Measurements from ENCODE around the gene CD7. TPM values are rescaled to one million over a fixed set of nuclear protein-coding genes. Genes with fewer than 3 reads are reported as not detected.

The CD7 gene
- total and polyA plus RNA-seq, 2 donors (not counting 3 experiments of a cell fraction or from before 2014, with no cell fraction given), result not detected

DNA sequence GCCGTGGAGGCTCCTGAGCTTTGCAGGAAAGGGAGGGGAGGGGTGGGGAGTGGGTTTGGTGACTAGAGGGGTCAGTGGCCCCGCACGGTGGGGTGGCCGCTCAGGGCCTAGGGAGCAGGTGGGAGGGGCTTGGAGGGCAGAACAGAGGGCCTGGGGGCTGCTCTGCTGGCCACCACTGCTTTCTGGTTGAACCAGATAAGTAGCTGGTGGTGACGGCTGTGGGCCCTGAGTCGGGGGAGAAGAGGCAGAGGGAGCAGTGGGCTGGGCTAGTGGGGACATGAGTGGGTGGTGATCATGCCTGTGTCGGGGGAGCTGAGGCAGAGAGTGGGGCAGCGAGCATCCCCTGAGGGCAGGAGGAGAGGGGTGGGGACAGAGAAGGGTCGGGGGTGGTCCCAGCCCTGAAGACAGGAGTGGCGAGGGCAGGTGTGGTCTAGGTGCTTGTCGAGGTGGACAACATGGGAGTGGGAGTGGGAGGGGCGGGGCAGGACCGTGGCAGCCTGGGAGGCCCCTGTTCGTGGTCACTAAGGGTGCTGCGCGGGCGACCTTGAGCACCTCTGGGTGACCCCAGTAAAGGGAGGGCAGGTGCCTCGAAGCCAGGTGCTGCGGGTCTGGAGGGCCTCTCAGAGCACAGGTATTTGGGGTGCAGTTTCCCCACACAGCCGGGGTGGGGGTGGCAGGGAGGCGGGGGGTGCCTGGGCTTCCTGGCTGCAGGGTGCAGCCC, 6.3 kb upstream of the CD7 start:
- no peaks in the 10 kb centered on the region for H3K27me3 ChIP-seq (ENCODE audit: control insufficient read depth in 2 of 2, insufficient read depth in 2 of 2, low read length in 2 of 2)
- H3K9me1 ChIP-seq (replicated peaks; ENCODE audit: control insufficient read depth, extremely low read depth, insufficient read depth, low read length), result no peaks in the 10 kb centered on the region
- no peaks in the 10 kb centered on the region for H4K20me1 ChIP-seq (replicated peaks; ENCODE audit: control insufficient read depth, extremely low read depth, insufficient read depth, low read length)
- FAIRE-seq (no peak), DNase-seq (ENCODE audit: low read depth, low spot score) (no peak)
- intact Hi-C loops (cut with micrococcal nuclease) (no loop called here), dilution Hi-C loops (cut with MboI; ENCODE audit: extremely low pct_ligation_motif_present, low sequenced_read_pairs) (no loop called here)
- no peak for TF ChIP-seq MYC (IDR thresholded peaks at IDR 0.05; ENCODE audit: low read depth, low read length)
- no peak for TF ChIP-seq GATA2 (IDR thresholded peaks at IDR 0.05; ENCODE audit: insufficient read depth, insufficient read length, low read depth, low read length)
- TF ChIP-seq EZH2 (IDR thresholded peaks at IDR 0.05; ENCODE audit: borderline replicate concordance, low read depth, low read length, severe bottlenecking), result no peak
- no peak for TF ChIP-seq POLR2AphosphoS5 (IDR thresholded peaks at IDR 0.05; ENCODE audit: insufficient read depth, low read depth, low read length)
- no peak overlapping the region for H3K9ac ChIP-seq (replicated peaks; ENCODE audit: extremely low read depth, insufficient read depth, low read length)
- H3K36me3 ChIP-seq (ENCODE audit: control insufficient read depth in 2 of 2, extremely low read depth in 1 of 2, insufficient read depth in 2 of 2, low read length in 2 of 2), result no peaks in the 10 kb centered on the region
- H3K4me2 ChIP-seq (ENCODE audit: insufficient read depth, low read length), result no peak overlapping the region
- no peak overlapping the region for H3K4me3 ChIP-seq (replicated peaks in 1 of 3; ENCODE audit: insufficient read depth in 1 of 3, low read depth in 1 of 3, low read length in 3 of 3)
- CTCF ChIA-PET, result interaction anchor here (1.1 to 2.5 kb wide), 3 partner anchors 15 to 87 kb away, joined by 3 to 26 read pairs (median 4); no protein-coding TSS in a partner anchor
- no TSS peak for BruUV-seq (replicated peaks)
- no peaks in the 10 kb centered on the region for H3K9me3 ChIP-seq (replicated peaks; ENCODE audit: control insufficient read depth, insufficient read depth, low read length)
- H3K27ac ChIP-seq (ENCODE audit: insufficient read depth, low read depth, low read length), result no peak overlapping the region
- POLR2A ChIA-PET, result no interaction called here
- no peaks in the 10 kb centered on the region for H3K79me2 ChIP-seq (ENCODE audit: control insufficient read depth, insufficient read depth, low read length)
- no peaks in the 10 kb centered on the region for H3K4me1 ChIP-seq (ENCODE audit: control insufficient read depth, extremely low read depth, insufficient read depth, low read length)
- no peak overlapping the region for H2AFZ ChIP-seq (ENCODE audit: low read depth, low read length)

DNA sequence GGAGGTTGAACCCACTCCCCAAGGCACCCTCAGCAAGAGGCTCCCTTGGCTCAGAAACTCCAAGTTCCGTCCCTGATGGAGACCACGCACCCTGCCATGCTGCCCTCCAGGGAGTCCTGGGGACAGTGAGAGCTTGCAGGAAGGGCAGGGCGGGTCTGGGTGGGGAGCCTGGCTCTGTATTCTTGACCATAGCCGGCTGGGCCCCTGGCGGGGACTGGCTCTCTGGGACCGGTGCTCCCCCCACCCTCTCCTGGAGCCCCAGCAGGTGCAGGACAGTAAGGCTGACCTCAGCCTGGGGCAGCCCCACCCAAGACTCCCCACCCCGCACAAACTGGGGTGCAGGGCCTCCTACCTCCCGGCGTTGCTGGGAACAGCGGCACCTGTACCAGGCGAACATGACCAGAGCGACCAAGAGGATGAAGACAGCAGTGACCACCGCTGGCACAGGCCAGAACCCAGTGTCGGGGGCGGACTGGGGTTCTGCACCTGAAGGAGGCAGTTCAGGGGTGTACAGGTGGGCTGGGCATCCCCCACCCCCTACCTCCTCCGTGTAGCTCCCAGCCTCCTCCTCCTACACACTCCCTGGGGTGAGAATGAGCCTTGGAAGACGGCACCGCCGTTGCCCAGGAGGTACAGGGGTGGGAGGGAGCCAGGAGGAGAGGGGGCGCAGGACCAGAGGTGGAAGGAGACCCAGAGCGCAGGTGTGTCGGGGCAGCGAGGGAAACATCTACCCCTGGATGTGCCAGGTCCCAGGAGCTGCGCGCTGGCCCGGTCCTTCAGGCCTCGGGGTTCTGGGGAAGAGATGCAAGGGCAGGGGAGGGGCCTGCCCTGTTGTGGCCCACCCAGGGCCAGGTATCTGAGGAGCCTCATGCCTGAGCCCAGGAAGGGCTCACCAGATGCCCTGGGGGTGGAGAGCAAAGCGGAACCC, 5.4 kb upstream of the CD7 start:
- no peaks in the 10 kb centered on the region for H3K79me2 ChIP-seq (ENCODE audit: control insufficient read depth, insufficient read depth, low read length)
- dilution Hi-C loops (cut with MboI; ENCODE audit: extremely low pct_ligation_motif_present, low sequenced_read_pairs), result no loop called here
- no TSS peak for BruUV-seq (replicated peaks)
- H2AFZ ChIP-seq (ENCODE audit: low read depth, low read length), result no peak overlapping the region
- no peak overlapping the region for H3K9ac ChIP-seq (replicated peaks; ENCODE audit: extremely low read depth, insufficient read depth, low read length)
- no peak overlapping the region for H3K4me3 ChIP-seq (replicated peaks in 1 of 3; ENCODE audit: insufficient read depth in 1 of 3, low read depth in 1 of 3, low read length in 3 of 3)
- H3K27me3 ChIP-seq (ENCODE audit: control insufficient read depth in 2 of 2, insufficient read depth in 2 of 2, low read length in 2 of 2), result no peaks in the 10 kb centered on the region
- no peaks in the 10 kb centered on the region for H3K4me1 ChIP-seq (ENCODE audit: control insufficient read depth, extremely low read depth, insufficient read depth, low read length)
- no peaks in the 10 kb centered on the region for H3K9me1 ChIP-seq (replicated peaks; ENCODE audit: control insufficient read depth, extremely low read depth, insufficient read depth, low read length)
- FAIRE-seq (no peak), DNase-seq (ENCODE audit: low read depth, low spot score) (no peak)
- intact Hi-C loops (cut with micrococcal nuclease), result no loop called here
- CTCF ChIA-PET, result interaction anchor here (0.8 to 2.5 kb wide), 7 partner anchors 7 to 117 kb away, joined by 3 to 26 read pairs (median 4); no protein-coding TSS in a partner anchor
- POLR2A ChIA-PET, result no interaction called here
- no peak for TF ChIP-seq EZH2 (IDR thresholded peaks at IDR 0.05; ENCODE audit: borderline replicate concordance, low read depth, low read length, severe bottlenecking)
- TF ChIP-seq POLR2A (IDR thresholded peaks at IDR 0.05; ENCODE audit: low read depth, low read length), result no peak
- no peak for TF ChIP-seq FOS (IDR thresholded peaks at IDR 0.05; ENCODE audit: borderline replicate concordance, insufficient read depth, low read length)
- TF ChIP-seq, protein P1, sequence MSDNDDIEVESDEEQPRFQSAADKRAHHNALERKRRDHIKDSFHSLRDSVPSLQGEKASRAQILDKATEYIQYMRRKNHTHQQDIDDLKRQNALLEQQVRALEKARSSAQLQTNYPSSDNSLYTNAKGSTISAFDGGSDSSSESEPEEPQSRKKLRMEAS (IDR thresholded peaks at IDR 0.05; ENCODE audit: insufficient read depth, insufficient read length), result no peak
- no peak for TF ChIP-seq POLR2AphosphoS5 (IDR thresholded peaks at IDR 0.05; ENCODE audit: insufficient read depth, low read depth, low read length)
- no peak for TF ChIP-seq JUN (IDR thresholded peaks at IDR 0.05; ENCODE audit: borderline replicate concordance, insufficient read depth, insufficient read length, low read depth)
- no peak for TF ChIP-seq MYC (IDR thresholded peaks at IDR 0.05; ENCODE audit: low read depth, low read length)
- TF ChIP-seq, protein P2, sequence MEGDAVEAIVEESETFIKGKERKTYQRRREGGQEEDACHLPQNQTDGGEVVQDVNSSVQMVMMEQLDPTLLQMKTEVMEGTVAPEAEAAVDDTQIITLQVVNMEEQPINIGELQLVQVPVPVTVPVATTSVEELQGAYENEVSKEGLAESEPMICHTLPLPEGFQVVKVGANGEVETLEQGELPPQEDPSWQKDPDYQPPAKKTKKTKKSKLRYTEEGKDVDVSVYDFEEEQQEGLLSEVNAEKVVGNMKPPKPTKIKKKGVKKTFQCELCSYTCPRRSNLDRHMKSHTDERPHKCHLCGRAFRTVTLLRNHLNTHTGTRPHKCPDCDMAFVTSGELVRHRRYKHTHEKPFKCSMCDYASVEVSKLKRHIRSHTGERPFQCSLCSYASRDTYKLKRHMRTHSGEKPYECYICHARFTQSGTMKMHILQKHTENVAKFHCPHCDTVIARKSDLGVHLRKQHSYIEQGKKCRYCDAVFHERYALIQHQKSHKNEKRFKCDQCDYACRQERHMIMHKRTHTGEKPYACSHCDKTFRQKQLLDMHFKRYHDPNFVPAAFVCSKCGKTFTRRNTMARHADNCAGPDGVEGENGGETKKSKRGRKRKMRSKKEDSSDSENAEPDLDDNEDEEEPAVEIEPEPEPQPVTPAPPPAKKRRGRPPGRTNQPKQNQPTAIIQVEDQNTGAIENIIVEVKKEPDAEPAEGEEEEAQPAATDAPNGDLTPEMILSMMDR (IDR thresholded peaks at IDR 0.05; ENCODE audit: extremely low read depth in 1 of 2, insufficient read depth in 1 of 2, low read depth in 1 of 2, low read length in 2 of 2), result no peak
- TF ChIP-seq GATA2 (IDR thresholded peaks at IDR 0.05; ENCODE audit: insufficient read depth, insufficient read length, low read depth, low read length), result no peak
- no peaks in the 10 kb centered on the region for H4K20me1 ChIP-seq (replicated peaks; ENCODE audit: control insufficient read depth, extremely low read depth, insufficient read depth, low read length)
- H3K27ac ChIP-seq (ENCODE audit: insufficient read depth, low read depth, low read length), result no peak overlapping the region
- H3K9me3 ChIP-seq (replicated peaks; ENCODE audit: control insufficient read depth, insufficient read depth, low read length), result no peaks in the 10 kb centered on the region
- H3K36me3 ChIP-seq (ENCODE audit: control insufficient read depth in 2 of 2, extremely low read depth in 1 of 2, insufficient read depth in 2 of 2, low read length in 2 of 2), result no peaks in the 10 kb centered on the region
- no peak overlapping the region for H3K4me2 ChIP-seq (ENCODE audit: insufficient read depth, low read length)

Measured in endothelial cell of umbilical vein (primary cell).